ENCODE results near the gene FOXN3.

Gene FOXN3

DNA sequence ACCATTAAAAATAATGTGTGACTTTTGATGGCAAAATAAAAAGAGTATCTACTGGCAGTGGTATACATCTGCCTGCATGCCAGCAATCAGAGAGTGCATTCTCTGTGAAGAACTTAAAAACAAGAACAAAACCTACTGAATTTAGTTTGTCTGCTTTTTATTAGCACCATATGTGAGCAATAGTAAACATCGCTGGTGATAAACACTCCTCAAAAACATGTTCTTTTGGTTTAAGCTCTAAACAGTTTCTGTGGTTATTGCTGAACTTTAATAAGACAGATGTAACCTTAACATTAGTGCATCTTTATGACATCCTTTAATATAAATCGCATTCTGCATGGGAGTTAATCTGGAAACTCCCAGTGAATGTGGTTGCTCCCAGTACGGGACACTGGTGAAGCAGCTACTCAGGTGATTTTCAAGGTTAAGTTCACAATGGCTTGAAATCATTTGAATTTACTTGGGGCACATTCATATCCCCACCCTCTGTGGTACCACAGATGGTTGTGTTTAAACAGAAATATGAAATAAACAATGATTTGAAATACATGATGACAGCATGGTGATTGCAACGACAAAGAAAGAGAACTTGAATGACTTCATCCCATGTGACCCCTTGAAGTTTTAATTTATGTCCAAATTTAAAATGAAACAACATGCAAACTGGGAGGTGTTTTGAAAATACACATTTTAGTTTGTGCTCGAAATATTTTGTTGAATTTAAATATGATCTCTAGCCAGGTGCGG, 285.9 kb downstream of the FOXN3 start:
- no peak overlapping the region for H3K4me2 ChIP-seq (ENCODE audit: low read depth, low read length, poor library complexity, severe bottlenecking)
- H3F3A ChIP-seq (ENCODE audit: low read depth) = no peaks in the 10 kb centered on the region
- no peaks in the 10 kb centered on the region for H4K20me1 ChIP-seq (ENCODE audit: insufficient read depth, low read length, poor library complexity, severe bottlenecking)
- no peaks in the 10 kb centered on the region for H3K36me3 ChIP-seq (ENCODE audit: insufficient read depth, low read length)
- no peak overlapping the region for H3K9ac ChIP-seq (ENCODE audit: low read depth, low read length, poor library complexity, severe bottlenecking)
- no peaks in the 10 kb centered on the region for H3K27me3 ChIP-seq (ENCODE audit: insufficient read depth, low read length, poor library complexity, severe bottlenecking)
- TF ChIP-seq, protein P1, sequence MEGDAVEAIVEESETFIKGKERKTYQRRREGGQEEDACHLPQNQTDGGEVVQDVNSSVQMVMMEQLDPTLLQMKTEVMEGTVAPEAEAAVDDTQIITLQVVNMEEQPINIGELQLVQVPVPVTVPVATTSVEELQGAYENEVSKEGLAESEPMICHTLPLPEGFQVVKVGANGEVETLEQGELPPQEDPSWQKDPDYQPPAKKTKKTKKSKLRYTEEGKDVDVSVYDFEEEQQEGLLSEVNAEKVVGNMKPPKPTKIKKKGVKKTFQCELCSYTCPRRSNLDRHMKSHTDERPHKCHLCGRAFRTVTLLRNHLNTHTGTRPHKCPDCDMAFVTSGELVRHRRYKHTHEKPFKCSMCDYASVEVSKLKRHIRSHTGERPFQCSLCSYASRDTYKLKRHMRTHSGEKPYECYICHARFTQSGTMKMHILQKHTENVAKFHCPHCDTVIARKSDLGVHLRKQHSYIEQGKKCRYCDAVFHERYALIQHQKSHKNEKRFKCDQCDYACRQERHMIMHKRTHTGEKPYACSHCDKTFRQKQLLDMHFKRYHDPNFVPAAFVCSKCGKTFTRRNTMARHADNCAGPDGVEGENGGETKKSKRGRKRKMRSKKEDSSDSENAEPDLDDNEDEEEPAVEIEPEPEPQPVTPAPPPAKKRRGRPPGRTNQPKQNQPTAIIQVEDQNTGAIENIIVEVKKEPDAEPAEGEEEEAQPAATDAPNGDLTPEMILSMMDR (conservative IDR thresholded peaks at IDR 0.05; ENCODE audit: low read length) = no peak
- TF ChIP-seq EZH2phosphoT487 (IDR thresholded peaks at IDR 0.05; ENCODE audit: borderline replicate concordance) = no peak
- no peaks in the 10 kb centered on the region for H3K9me3 ChIP-seq (ENCODE audit: insufficient read depth, low read depth, low read length)
- no peaks in the 10 kb centered on the region for H3K9me2 ChIP-seq (replicated peaks; ENCODE audit: low read depth, low read length)
- H3K4me1 ChIP-seq (ENCODE audit: insufficient read depth, low read length, poor library complexity, severe bottlenecking) = no peaks in the 10 kb centered on the region
- no peak overlapping the region for H2AFZ ChIP-seq (ENCODE audit: low read length)
- no peak overlapping the region for H3K4me3 ChIP-seq (ENCODE audit: low read length, poor library complexity, severe bottlenecking)
- no peaks in the 10 kb centered on the region for H3K79me2 ChIP-seq (ENCODE audit: insufficient read depth, low read length)

DNA sequence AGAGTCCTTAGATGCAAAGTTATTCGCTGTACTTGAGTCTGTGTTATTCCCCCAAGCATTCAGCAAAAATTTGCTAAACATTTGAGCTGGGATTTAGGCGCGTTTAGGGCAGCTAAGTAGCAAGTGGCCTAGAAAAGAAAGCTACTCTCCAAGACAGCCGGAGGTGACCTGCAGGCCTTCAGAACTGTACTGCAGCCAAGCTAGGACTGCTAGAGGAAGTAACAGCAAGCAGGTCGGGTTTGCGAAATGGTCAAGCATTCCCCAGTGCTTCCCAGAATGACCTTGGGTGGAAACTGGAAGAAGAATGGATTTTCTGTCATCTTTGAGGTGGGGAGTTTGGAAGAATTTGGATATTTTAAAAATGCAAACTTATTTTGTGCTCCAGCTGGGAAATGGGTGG, 287.5 kb downstream of the FOXN3 start:
- H3K9me2 ChIP-seq (replicated peaks; ENCODE audit: low read depth, low read length) = no peaks in the 10 kb centered on the region
- no peak for TF ChIP-seq EZH2phosphoT487 (IDR thresholded peaks at IDR 0.05; ENCODE audit: borderline replicate concordance)
- TF ChIP-seq, protein P1 (conservative IDR thresholded peaks at IDR 0.05; ENCODE audit: low read length) = no peak
- H3K4me2 ChIP-seq (ENCODE audit: low read depth, low read length, poor library complexity, severe bottlenecking) = no peak overlapping the region
- H4K20me1 ChIP-seq (ENCODE audit: insufficient read depth, low read length, poor library complexity, severe bottlenecking) = no peaks in the 10 kb centered on the region
- H3K27me3 ChIP-seq (ENCODE audit: insufficient read depth, low read length, poor library complexity, severe bottlenecking) = no peaks in the 10 kb centered on the region
- H3F3A ChIP-seq (ENCODE audit: low read depth) = no peaks in the 10 kb centered on the region
- H3K4me3 ChIP-seq (ENCODE audit: low read length, poor library complexity, severe bottlenecking) = no peak overlapping the region
- H3K9me3 ChIP-seq (ENCODE audit: insufficient read depth, low read depth, low read length) = no peaks in the 10 kb centered on the region
- H3K4me1 ChIP-seq (ENCODE audit: insufficient read depth, low read length, poor library complexity, severe bottlenecking) = no peaks in the 10 kb centered on the region
- no peaks in the 10 kb centered on the region for H3K36me3 ChIP-seq (ENCODE audit: insufficient read depth, low read length)
- H3K9ac ChIP-seq (ENCODE audit: low read depth, low read length, poor library complexity, severe bottlenecking) = no peak overlapping the region
- no peaks in the 10 kb centered on the region for H3K79me2 ChIP-seq (ENCODE audit: insufficient read depth, low read length)
- no peak overlapping the region for H2AFZ ChIP-seq (ENCODE audit: low read length)

DNA sequence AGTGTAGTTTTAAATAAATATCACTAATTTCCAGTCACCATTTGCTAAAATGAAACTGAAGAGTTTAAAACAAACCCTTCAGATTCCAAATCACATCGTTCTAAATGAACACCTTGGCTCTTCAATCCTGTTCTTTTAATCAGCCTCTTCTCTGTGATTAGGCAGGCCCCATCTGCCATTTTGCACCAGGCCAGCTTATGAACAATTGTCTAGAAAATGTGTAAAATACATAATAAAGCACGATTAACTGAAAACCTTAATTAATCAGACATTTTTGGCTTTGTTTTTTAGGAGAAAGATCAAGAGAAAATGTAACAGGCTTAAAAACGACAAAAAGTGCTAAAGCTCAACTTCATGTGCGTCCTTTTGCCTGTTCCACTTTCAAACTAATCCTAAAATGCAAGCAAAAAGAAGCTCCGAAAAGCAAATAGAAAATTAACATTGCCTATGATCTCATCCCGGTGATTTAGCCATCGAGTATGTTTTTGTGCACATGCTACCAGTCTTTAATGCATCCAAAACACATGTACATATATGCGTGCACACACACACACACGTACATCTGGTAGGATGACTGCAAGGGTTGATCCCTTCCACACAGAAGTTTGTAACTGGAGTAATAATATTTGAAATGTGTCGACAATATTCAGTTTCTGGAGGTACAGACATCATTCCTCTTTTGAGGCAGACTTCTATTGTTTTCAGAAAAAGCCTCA, 288.6 kb downstream of the FOXN3 start:
- no peaks in the 10 kb centered on the region for H3K36me3 ChIP-seq (ENCODE audit: insufficient read depth, low read length)
- no peaks in the 10 kb centered on the region for H3K4me1 ChIP-seq (ENCODE audit: insufficient read depth, low read length, poor library complexity, severe bottlenecking)
- no peaks in the 10 kb centered on the region for H3K79me2 ChIP-seq (ENCODE audit: insufficient read depth, low read length)
- no peaks in the 10 kb centered on the region for H3K9me3 ChIP-seq (ENCODE audit: insufficient read depth, low read depth, low read length)
- H3K4me2 ChIP-seq (ENCODE audit: low read depth, low read length, poor library complexity, severe bottlenecking) = no peak overlapping the region
- no peak for TF ChIP-seq EZH2phosphoT487 (IDR thresholded peaks at IDR 0.05; ENCODE audit: borderline replicate concordance)
- TF ChIP-seq, protein P1 (conservative IDR thresholded peaks at IDR 0.05; ENCODE audit: low read length) = no peak
- no peak overlapping the region for H2AFZ ChIP-seq (ENCODE audit: low read length)
- H3K27me3 ChIP-seq (ENCODE audit: insufficient read depth, low read length, poor library complexity, severe bottlenecking) = no peaks in the 10 kb centered on the region
- no peaks in the 10 kb centered on the region for H3K9me2 ChIP-seq (replicated peaks; ENCODE audit: low read depth, low read length)
- no peaks in the 10 kb centered on the region for H4K20me1 ChIP-seq (ENCODE audit: insufficient read depth, low read length, poor library complexity, severe bottlenecking)
- H3K4me3 ChIP-seq (ENCODE audit: low read length, poor library complexity, severe bottlenecking) = no peak overlapping the region
- H3K9ac ChIP-seq (ENCODE audit: low read depth, low read length, poor library complexity, severe bottlenecking) = no peak overlapping the region
- no peaks in the 10 kb centered on the region for H3F3A ChIP-seq (ENCODE audit: low read depth)
